Endothelial cell of umbilical vein (primary cell): ENCODE results near the gene SH3BP2. TPM values are rescaled to one million over a fixed set of nuclear protein-coding genes. Genes with fewer than 3 reads are reported as not detected.

Source experiments
- BruUV-seq: library from RNA; stranded (reverse); fragments of 400-500 nt; replicated peaks from 2 replicates; lab custom pipeline; 2021; lab: Mats Ljungman, UMichigan
- CTCF ChIA-PET: fragments of 300-600, 350-600 bp; sonication (Branson Sonifier 250); formaldehyde crosslinking; loops from one replicate; lab custom pipeline; 2021; ENCODE audit warnings: antibody characterized with exemption, inconsistent platforms; lab: Charles Lee
- POLR2A ChIA-PET: fragments of 300-600, 350-600 bp; sonication (Branson Sonifier 250); formaldehyde crosslinking; loops from one replicate; lab custom pipeline; 2021; ENCODE audit warnings: antibody characterized with exemption, inconsistent platforms; lab: Charles Lee
- DNase-seq: peaks from one replicate; pipeline ENCODE4 v3.0.0-alpha.2; 2011; ENCODE audit warnings: low read depth, low spot score
- FAIRE-seq: peaks from 2 replicates; lab custom pipeline; 2011; peaks lifted over from hg19 to GRCh38; lab: Jason Lieb, UNC
- H2AFZ ChIP-seq: 2 replicates; pipeline ENCODE4 v1.6.0; 2012; ENCODE audit warnings: low read depth, low read length, control low read depth, inconsistent platforms
- H3K27ac ChIP-seq: 2 replicates; pipeline ENCODE4 v1.5.1; 2011; ENCODE audit warnings: low read depth, mild to moderate bottlenecking, control low read depth, low read length, moderate library complexity; ENCODE audit not compliant: insufficient read depth
- H3K27me3 ChIP-seq, 2 experiments: 2 replicates each; pipeline versions ENCODE4 v1.6.0 to v1.6.1; 2011; ENCODE audit warnings: low read length in 2 of 2, mixed read lengths in 1 of 2; ENCODE audit not compliant: control insufficient read depth in 2 of 2, insufficient read depth in 2 of 2
- H3K36me3 ChIP-seq, 2 experiments: 2 replicates in 1 of 2; 3 replicates in 1 of 2; pipeline ENCODE4 v1.5.1; 2011; ENCODE audit warnings: low read length in 2 of 2, mild to moderate bottlenecking in 1 of 2, moderate library complexity in 1 of 2; ENCODE audit not compliant: control insufficient read depth in 2 of 2, insufficient read depth in 2 of 2; ENCODE audit errors: extremely low read depth in 1 of 2
- H3K4me1 ChIP-seq: 3 replicates; pipeline ENCODE4 v1.5.1; 2011; ENCODE audit warnings: mild to moderate bottlenecking, low read length; ENCODE audit not compliant: control insufficient read depth, insufficient read depth; ENCODE audit errors: extremely low read depth
- H3K4me2 ChIP-seq: 2 replicates; pipeline ENCODE4 v1.6.1; 2011; ENCODE audit warnings: low read length, control low read depth, mixed read lengths; ENCODE audit not compliant: insufficient read depth
- H3K4me3 ChIP-seq, 3 experiments: fragments of 200-600 bp in 1 of 3; sonication (generic), shearing (Covaris generic) in 1 of 3; replicated peaks in 1 of 3; 2 replicates each; pipeline ENCODE4 v1.5.1; 2011 to 2016; ENCODE audit warnings: control low read depth in 3 of 3, low read length in 3 of 3, mild to moderate bottlenecking in 2 of 3, inconsistent platforms in 1 of 3, low read depth in 1 of 3, moderate library complexity in 1 of 3; ENCODE audit not compliant: insufficient read depth in 1 of 3
- H3K79me2 ChIP-seq: 2 replicates; pipeline ENCODE4 v1.6.0; 2012; ENCODE audit warnings: low read length, inconsistent platforms; ENCODE audit not compliant: control insufficient read depth, insufficient read depth
- H3K9ac ChIP-seq: replicated peaks from 2 replicates; pipeline ENCODE3; 2011; ENCODE audit warnings: low read length, control low read depth; ENCODE audit not compliant: insufficient read depth; ENCODE audit errors: extremely low read depth
- H3K9me1 ChIP-seq: replicated peaks from 3 replicates; pipeline ENCODE4 v1.6.0; 2011; ENCODE audit warnings: mild to moderate bottlenecking, low read length; ENCODE audit not compliant: control insufficient read depth, insufficient read depth; ENCODE audit errors: extremely low read depth
- H3K9me3 ChIP-seq: replicated peaks from 2 replicates; pipeline ENCODE4 v1.5.1; 2012; ENCODE audit warnings: low read length, inconsistent platforms; ENCODE audit not compliant: control insufficient read depth, insufficient read depth
- H4K20me1 ChIP-seq: replicated peaks from 2 replicates; pipeline ENCODE3; 2011; ENCODE audit warnings: mild to moderate bottlenecking, low read length; ENCODE audit not compliant: control insufficient read depth, insufficient read depth; ENCODE audit errors: extremely low read depth
- EZH2 ChIP-seq: IDR thresholded peaks from 2 replicates; pipeline ENCODE4 v1.6.1; 2012; ENCODE audit warnings: borderline replicate concordance, low read depth, mild to moderate bottlenecking, moderate library complexity, low read length, inconsistent platforms; ENCODE audit not compliant: severe bottlenecking
- FOS ChIP-seq: IDR thresholded peaks from 2 replicates; pipeline ENCODE4 v1.6.1; 2011; ENCODE audit warnings: mild to moderate bottlenecking, low read length, moderate library complexity, borderline replicate concordance; ENCODE audit not compliant: insufficient read depth
- GATA2 ChIP-seq: IDR thresholded peaks from 2 replicates; pipeline ENCODE4 v1.7.0; 2011; ENCODE audit warnings: low read depth, mild to moderate bottlenecking, moderate library complexity, mixed read lengths, low read length; ENCODE audit not compliant: insufficient read length, insufficient read depth
- JUN ChIP-seq: IDR thresholded peaks from 2 replicates; pipeline ENCODE4 v1.6.1; 2011; ENCODE audit warnings: borderline replicate concordance, low read depth; ENCODE audit not compliant: insufficient read length, insufficient read depth
- MAX ChIP-seq: IDR thresholded peaks from 2 replicates; pipeline ENCODE4 v1.6.1; 2011; ENCODE audit not compliant: insufficient read depth, insufficient read length
- MYC ChIP-seq: IDR thresholded peaks from one replicate; pipeline ENCODE4 v1.6.1; 2011; ENCODE audit warnings: mild to moderate bottlenecking, low read depth, low read length
- POLR2A ChIP-seq: IDR thresholded peaks from 2 replicates; pipeline ENCODE4 v1.6.1; 2012; ENCODE audit warnings: low read depth, mild to moderate bottlenecking, control low read depth, low read length
- POLR2AphosphoS5 ChIP-seq: IDR thresholded peaks from 2 replicates; pipeline ENCODE4 v1.6.1; 2012; ENCODE audit warnings: low read depth, mild to moderate bottlenecking, control low read depth, low read length, moderate library complexity; ENCODE audit not compliant: insufficient read depth
- dilution Hi-C: fragments of 300-500 bp; cut with MboI; formaldehyde crosslinking; loops from one replicate; pipeline ENCODE4 v1.15.0; 2019; ENCODE audit warnings: low sequenced_read_pairs; ENCODE audit not compliant: extremely low pct_ligation_motif_present
- intact Hi-C: fragments of 100-400 bp; cut with micrococcal nuclease; formaldehyde crosslinking; loops from one replicate; pipeline ENCODE4 v1.10.0; 2022
- polyA plus RNA-seq, 4 experiments: library from polyadenylated mRNA; depleted of rRNA in 3 of 4; stranded (reverse) in 3 of 4; unstranded in 1 of 4; fragments of >200 nt; gene quantifications; 2 replicates each; pipeline versions ENCODE4 v1.2.1 to v1.2.3, GENCODE V29; 2011 to 2012; ENCODE audit warnings: missing spikeins in 1 of 4
- total RNA-seq: library from RNA; stranded (reverse); gene quantifications from 2 replicates; pipeline ENCODE4 v1.2.3, GENCODE V29; 2021
- TF ChIP-seq, protein P1 (sequence below), 2 donors: IDR thresholded peaks; 1 replicate in 1 of 2; 2 replicates in 1 of 2; pipeline ENCODE4 v1.5.1; 2011; ENCODE audit warnings: low read length in 2 of 2, mild to moderate bottlenecking in 2 of 2, moderate library complexity in 2 of 2, control low read depth in 1 of 2, inconsistent platforms in 1 of 2, low read depth in 1 of 2; ENCODE audit not compliant: insufficient read depth in 1 of 2; ENCODE audit errors: extremely low read depth in 1 of 2

The SH3BP2 gene
- total and polyA plus RNA-seq, 2 donors (not counting 3 experiments of a cell fraction or from before 2014, with no cell fraction given): 69.2 to 73.9 TPM

DNA sequence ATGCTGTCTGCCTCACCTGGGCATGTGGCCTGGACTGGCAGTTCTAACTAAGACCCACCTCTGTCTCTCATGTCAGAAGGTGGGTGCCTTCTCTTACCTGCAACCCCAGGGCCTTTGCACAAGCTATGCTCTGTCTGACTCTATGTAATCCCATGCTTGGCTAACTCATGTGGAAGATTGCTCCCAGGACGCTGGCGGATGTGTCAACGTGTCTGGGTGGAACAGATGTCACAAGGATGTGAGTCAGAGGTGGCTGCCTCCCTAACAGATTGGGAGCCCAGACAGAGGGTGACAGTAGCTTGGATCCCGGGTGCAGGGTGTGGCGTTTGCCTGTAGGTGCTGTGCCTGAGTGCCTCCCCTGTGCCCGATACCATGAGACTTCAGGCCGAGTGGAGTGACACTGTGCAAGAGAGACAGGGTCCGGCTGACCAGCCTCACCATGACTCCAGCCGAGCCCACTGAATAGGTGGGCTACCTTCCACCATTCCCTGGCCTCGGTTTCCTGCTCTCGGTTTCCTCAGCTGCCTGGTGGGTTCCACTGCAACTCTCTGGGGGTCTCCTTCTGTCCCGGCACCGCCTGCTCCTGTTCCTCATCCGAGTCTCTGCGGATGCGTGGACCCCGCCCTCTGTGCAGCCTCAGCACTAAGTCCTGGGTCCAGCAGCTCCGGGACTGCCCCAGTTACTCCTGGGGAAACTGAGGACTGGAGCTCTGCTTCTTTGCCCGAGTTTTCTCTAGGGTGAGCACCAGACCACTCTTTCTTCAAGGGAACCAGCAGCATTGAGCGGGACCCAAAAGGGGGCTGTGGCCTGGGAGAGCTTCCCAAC lies 11.0 kb downstream of the SH3BP2 start:
- H3K36me3 ChIP-seq: no peaks in the 10 kb centered on the region
- no peak overlapping the region for H3K4me3 ChIP-seq
- BruUV-seq: no TSS peak
- H3K9ac ChIP-seq: no peak overlapping the region
- H3K9me1 ChIP-seq: no peaks in the 10 kb centered on the region
- ChIA-PET CTCF (interaction anchor here (1.2 kb wide), 1 partner anchor 40 kb away, joined by 4 read pairs; no protein-coding TSS in a partner anchor), POLR2A (no interaction called here)
- intact Hi-C loops (no loop called here), dilution Hi-C loops (no loop called here)
- H2AFZ ChIP-seq: no peak overlapping the region
- H3K27ac ChIP-seq: no peak overlapping the region
- no peak for FAIRE-seq
- no peaks in the 10 kb centered on the region for H4K20me1 ChIP-seq
- no peak for TF ChIP-seq EZH2
- no peak for TF ChIP-seq FOS
- no peak for TF ChIP-seq MYC
- TF ChIP-seq GATA2: no peak
- TF ChIP-seq POLR2AphosphoS5: no peak
- no peak for TF ChIP-seq MAX
- no peak for TF ChIP-seq JUN
- TF ChIP-seq POLR2A: no peak
- TF ChIP-seq, protein P1, sequence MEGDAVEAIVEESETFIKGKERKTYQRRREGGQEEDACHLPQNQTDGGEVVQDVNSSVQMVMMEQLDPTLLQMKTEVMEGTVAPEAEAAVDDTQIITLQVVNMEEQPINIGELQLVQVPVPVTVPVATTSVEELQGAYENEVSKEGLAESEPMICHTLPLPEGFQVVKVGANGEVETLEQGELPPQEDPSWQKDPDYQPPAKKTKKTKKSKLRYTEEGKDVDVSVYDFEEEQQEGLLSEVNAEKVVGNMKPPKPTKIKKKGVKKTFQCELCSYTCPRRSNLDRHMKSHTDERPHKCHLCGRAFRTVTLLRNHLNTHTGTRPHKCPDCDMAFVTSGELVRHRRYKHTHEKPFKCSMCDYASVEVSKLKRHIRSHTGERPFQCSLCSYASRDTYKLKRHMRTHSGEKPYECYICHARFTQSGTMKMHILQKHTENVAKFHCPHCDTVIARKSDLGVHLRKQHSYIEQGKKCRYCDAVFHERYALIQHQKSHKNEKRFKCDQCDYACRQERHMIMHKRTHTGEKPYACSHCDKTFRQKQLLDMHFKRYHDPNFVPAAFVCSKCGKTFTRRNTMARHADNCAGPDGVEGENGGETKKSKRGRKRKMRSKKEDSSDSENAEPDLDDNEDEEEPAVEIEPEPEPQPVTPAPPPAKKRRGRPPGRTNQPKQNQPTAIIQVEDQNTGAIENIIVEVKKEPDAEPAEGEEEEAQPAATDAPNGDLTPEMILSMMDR (IDR thresholded peaks at IDR 0.05; ENCODE audit: extremely low read depth in 1 of 2, insufficient read depth in 1 of 2, low read depth in 1 of 2, low read length in 2 of 2): no peak
- H3K4me2 ChIP-seq: no peak overlapping the region
- H3K4me1 ChIP-seq: peaks cover 45% of the 10 kb centered on the region
- H3K27me3 ChIP-seq: no peaks in the 10 kb centered on the region
- H3K9me3 ChIP-seq: no peaks in the 10 kb centered on the region
- H3K79me2 ChIP-seq: peaks cover 34% of the 10 kb centered on the region
- DNase-seq: no peak
